Activated T-cell treated with anti-CD3 and anti-CD28 coated beads, Interleukin-2, amount 50 U/mL, for 72 hours (primary cell): ENCODE results near the gene DDB1. TPM values are rescaled to one million over a fixed set of nuclear protein-coding genes. Genes with fewer than 3 reads are reported as not detected.

Experiments used
- ATAC-seq, 2 donors: fragments of 150-1000 bp; cut with Tn5 transposase; replicated peaks in 1 of 2; 2 replicates each; pipeline ENCODE4 v1.10.0; 2021; ENCODE audit warnings: moderate library complexity in 2 of 2, mild to moderate bottlenecking in 1 of 2
- DNase-seq, 2 donors: peaks; one replicate each; pipeline ENCODE4 v3.0.0; 2021 to 2022; ENCODE audit warnings: mixed read lengths in 1 of 2
- H3K27ac Mint-ChIP-seq: one replicate; pipeline ENCODE4 v1.8.0; 2022; ENCODE audit warnings: mild to moderate bottlenecking, moderate library complexity, mixed read lengths
- H3K27me3 Mint-ChIP-seq: one replicate; pipeline ENCODE4 v1.8.0; 2022; ENCODE audit warnings: low read depth, mixed read lengths
- H3K36me3 Mint-ChIP-seq, 2 donors: one replicate each; pipeline ENCODE4 v1.8.0; 2022; ENCODE audit warnings: mixed read lengths in 2 of 2, mild to moderate bottlenecking in 1 of 2; ENCODE audit not compliant: insufficient read depth in 2 of 2
- H3K4me1 Mint-ChIP-seq: one replicate; pipeline ENCODE4 v1.8.0; 2022; ENCODE audit warnings: low read depth, mixed read lengths
- H3K4me3 Mint-ChIP-seq, 2 donors: one replicate each; pipeline ENCODE4 v1.8.0; 2022; ENCODE audit warnings: mild to moderate bottlenecking in 2 of 2, mixed read lengths in 2 of 2, moderate library complexity in 2 of 2
- H3K9me3 Mint-ChIP-seq, 2 donors: one replicate each; pipeline ENCODE4 v1.8.0; 2022; ENCODE audit warnings: mixed read lengths in 2 of 2
- total RNA-seq, 2 donors: library from RNA; stranded (reverse); gene quantifications; one replicate each; pipeline ENCODE4 v1.2.3, GENCODE V29; 2022

Gene DDB1
- total RNA-seq, 2 donors from 2014 or later, result 168 to 176 TPM

DNA sequence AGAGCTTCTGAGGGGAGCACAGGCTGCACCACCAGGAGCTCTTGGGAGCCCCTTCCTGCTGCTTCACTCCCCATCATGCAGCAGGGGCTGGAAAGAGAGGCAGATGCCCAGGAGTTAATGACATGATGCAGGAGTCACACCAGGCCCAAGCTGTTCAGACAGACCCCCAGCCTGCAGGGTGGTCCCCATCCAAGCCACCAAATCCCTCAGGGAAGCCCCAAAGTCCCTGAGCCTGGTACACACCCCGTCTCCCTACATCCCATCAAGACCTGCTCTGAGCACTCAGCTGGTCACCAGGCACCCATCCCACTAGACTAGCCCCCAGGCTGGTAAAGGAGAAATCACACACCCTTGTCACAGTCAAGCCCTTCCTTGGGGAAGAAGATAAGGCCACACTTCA lies 17.4 kb upstream of the DDB1 start:
- H3K4me1 Mint-ChIP-seq, result no peaks in the 10 kb centered on the region
- peaks cover 2 to 17% of the 10 kb centered on the region in 2 donors for H3K36me3 Mint-ChIP-seq
- no peak overlapping the region for H3K27ac Mint-ChIP-seq
- DNase-seq (no peak), ATAC-seq (no peak)
- H3K27me3 Mint-ChIP-seq, result no peaks in the 10 kb centered on the region
- H3K4me3 Mint-ChIP-seq, result no peak overlapping the region
- no peaks in the 10 kb centered on the region for H3K9me3 Mint-ChIP-seq

DNA sequence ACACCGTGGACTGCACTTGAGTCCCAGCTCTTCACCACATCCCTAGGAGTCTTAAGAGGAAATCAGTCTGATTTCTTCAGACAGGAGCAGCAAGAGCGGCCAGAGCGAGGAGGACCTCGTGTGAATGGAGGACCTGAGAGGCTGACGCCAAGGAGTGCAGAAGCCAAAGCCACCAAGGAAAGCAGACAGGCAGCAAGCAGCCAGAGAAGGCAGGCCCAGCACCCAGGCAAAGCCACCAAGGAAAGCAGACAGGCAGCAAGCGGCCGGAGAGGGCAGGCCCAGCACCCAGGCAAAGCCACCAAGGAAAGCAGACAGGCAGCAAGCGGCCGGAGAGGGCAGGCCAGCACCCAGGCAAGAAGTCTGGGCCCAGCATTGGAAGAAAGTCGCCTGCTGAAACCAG lies 17.0 kb upstream of the DDB1 start:
- ATAC-seq, result no peak
- Mint-ChIP-seq H3K27ac (no peak overlapping the region), H3K36me3 (peaks cover 2 to 15% of the 10 kb centered on the region in 2 donors), H3K4me1 (no peaks in the 10 kb centered on the region), H3K27me3 (no peaks in the 10 kb centered on the region), H3K9me3 (no peaks in the 10 kb centered on the region), H3K4me3 (no peak overlapping the region)
- DNase-seq, result no peak

DNA sequence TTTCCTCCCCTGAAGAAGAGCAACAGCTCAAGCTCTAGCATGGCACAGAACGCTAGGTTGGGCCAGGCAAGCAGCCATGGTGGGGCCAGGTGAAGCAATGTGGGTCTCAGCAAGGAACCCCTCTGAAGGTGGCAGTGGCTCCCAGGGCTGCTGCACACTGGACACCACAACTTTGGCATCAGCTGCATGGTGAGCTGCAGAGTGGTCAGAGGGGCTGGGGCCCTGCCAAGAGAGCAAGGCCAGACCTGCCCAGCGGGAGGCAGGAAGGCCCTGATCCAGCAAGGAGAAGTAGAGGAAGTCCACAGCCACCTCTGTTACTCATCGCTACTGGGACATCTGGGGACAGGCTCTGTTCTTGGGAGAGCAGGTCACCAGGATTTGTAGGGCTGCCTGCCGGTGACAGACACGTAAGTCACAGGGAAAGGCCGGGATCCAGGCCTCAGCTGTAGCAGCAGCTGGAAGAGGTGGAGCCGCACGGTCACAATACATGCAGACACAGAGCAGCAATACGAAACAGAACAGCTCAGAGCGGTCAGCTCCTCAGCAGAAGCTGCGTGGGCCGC lies 16.4 kb upstream of the DDB1 start:
- Mint-ChIP-seq H3K27me3 (no peaks in the 10 kb centered on the region), H3K27ac (no peak overlapping the region), H3K4me3 (no peak overlapping the region), H3K36me3 (peaks cover 2 to 15% of the 10 kb centered on the region in 2 donors), H3K9me3 (no peaks in the 10 kb centered on the region), H3K4me1 (no peaks in the 10 kb centered on the region)
- ATAC-seq (no peak), DNase-seq (no peak)

DNA sequence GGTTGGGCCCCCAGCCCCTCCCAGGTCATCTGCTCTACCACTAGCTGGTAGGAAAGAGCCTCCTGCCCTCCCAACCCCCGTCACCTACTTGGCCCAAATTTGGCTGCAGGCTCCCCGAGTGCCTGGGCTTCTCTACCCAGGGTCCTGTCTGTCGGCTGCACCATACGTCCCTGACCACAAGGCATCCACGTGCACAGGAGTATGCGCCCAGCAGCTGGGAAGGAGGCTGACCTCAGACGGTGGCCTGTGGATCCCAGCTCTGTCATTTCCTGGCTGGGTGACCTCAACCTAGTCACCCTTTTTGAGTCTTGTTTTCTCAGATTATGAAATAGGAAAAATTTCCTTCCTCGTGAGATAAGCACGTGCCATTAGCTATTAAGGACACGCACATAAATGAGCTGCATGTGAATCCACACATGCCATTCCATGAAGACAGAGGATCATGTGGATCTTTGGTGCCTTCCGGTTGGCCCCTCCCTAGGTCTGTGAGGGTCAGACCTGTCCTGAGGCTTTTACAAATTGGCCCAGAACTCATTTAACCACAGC lies 15.1 kb upstream of the DDB1 start:
- Mint-ChIP-seq H3K4me3 (no peak overlapping the region), H3K9me3 (no peaks in the 10 kb centered on the region), H3K36me3 (peaks cover 2 to 9% of the 10 kb centered on the region in 2 donors), H3K27me3 (no peaks in the 10 kb centered on the region), H3K27ac (no peak overlapping the region), H3K4me1 (no peaks in the 10 kb centered on the region)
- ATAC-seq, result no peak
- no peak for DNase-seq

DNA sequence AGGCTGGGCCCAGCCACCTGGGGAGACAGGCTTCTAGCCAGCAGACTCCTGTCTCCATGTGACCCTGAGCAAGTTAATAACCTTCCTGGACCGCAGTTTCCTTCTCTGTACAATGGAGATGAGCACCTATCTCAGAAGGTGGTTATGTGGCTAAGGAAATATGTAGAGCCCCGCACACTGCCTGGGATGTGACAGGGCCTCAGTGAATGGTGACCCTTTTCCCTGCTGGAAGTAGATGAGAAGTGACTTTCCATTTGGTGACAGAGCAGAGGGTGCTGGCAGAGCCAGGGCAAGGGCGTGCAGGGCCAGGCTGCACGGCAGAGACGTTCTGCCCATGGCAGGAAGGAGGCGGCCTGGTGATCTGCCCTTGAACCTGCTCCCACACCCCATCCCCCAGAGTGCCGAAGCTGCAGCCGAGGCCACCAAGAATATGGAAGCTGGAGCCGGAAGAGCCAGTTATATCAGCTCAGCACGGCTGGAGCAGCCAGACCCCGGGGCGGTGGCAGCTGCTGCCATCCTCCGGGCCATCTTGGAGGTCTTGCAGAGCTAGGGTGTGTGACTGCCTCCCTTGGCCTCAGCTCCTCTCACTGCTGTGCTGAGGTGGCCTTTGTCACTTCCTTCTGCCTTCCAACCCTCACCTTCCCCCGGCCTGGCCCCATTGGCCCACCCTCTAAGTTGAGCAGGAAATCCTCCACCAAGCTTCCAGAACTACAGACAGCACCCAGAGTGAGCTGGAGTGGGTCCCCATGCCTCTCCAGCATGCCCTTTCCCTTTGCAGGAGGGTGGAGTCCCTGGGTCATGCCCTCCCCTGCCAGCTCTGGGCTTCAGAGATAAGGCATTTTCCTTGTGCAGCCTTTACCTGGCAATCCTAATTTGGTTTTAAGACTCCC lies 13.3 kb upstream of the DDB1 start:
- H3K27ac Mint-ChIP-seq, result no peak overlapping the region
- H3K27me3 Mint-ChIP-seq, result no peaks in the 10 kb centered on the region
- no peak overlapping the region for H3K4me3 Mint-ChIP-seq
- no peak for ATAC-seq
- H3K4me1 Mint-ChIP-seq, result no peaks in the 10 kb centered on the region
- H3K9me3 Mint-ChIP-seq, result no peaks in the 10 kb centered on the region
- DNase-seq, result no peak
- H3K36me3 Mint-ChIP-seq, result peaks cover 0 to 7% of the 10 kb centered on the region in 2 donors

DNA sequence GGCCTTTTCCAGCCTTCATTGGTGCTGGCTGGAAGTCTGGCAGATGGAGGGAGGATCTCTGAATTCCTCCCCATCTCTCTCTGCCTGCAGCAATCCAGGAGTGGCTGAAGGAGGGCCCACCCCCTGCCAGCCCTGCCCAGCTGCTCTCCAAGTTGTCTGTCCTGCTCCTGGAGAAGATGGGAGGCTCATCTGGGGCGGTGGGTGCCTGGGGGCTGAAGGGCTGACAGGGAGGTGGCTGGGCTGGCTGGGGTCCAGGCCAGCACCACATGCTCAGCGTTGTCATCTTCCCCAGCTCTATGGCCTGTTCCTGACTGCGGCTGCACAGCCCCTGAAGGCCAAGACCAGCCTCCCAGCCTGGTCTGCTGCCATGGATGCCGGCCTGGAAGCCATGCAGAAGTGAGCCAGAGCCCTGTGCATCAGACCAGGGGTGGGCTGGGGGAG lies 12.3 kb upstream of the DDB1 start:
- Mint-ChIP-seq H3K36me3 (peaks cover 0 to 7% of the 10 kb centered on the region in 2 donors), H3K4me1 (no peaks in the 10 kb centered on the region), H3K27ac (no peak overlapping the region), H3K27me3 (no peaks in the 10 kb centered on the region), H3K4me3 (no peak overlapping the region), H3K9me3 (no peaks in the 10 kb centered on the region)
- DNase-seq (no peak), ATAC-seq (no peak)

DNA sequence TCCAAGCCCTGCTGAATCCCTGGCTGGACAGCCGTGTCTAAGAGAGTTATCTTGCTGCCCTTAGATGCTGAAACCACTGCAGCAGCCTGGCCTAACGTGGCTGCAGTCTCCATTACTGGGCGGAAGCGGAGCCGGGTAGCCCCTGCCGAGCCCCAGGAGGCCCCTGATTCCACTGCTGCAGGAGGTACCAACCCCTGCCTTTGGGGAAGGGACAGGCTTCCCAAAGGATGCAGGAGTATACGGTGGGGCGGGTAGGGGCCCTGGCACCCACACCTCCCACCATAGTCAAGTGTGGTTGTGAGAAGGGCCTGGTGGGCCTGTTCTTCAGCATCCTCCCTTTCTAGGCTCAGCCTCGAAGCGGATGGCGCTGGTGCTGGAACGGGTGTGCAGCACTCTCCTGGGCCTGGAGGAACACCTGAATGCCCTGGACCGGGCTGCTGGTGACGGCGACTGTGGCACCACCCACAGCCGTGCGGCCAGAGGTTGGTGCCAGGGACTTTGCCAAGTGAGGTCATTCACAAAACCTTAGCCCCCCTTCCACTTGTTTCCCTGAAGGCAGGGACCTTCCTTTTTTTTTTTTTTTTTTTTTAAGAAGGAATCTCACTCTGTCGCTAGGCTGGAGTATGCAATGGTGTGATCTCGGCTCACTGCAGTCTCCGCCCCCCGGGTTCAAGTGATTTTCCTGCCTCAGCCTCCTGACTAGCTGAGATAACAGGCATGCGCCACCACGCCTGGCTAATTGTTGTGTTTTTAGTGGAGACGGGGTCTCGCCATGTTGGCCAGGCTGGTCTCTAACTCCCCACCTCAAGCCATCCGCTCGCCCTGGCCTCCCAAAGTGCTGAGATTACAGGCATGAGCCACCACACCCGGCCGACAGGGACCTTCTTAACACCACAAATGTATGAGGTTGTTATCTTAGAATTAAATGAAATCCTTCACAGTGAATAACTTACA lies 11.2 kb upstream of the DDB1 start:
- Mint-ChIP-seq H3K4me1 (no peaks in the 10 kb centered on the region), H3K9me3 (no peaks in the 10 kb centered on the region), H3K4me3 (no peak overlapping the region), H3K36me3 (peaks cover 0 to 6% of the 10 kb centered on the region in 2 donors), H3K27ac (no peak overlapping the region), H3K27me3 (no peaks in the 10 kb centered on the region)
- ATAC-seq (no peak), DNase-seq (no peak)

DNA sequence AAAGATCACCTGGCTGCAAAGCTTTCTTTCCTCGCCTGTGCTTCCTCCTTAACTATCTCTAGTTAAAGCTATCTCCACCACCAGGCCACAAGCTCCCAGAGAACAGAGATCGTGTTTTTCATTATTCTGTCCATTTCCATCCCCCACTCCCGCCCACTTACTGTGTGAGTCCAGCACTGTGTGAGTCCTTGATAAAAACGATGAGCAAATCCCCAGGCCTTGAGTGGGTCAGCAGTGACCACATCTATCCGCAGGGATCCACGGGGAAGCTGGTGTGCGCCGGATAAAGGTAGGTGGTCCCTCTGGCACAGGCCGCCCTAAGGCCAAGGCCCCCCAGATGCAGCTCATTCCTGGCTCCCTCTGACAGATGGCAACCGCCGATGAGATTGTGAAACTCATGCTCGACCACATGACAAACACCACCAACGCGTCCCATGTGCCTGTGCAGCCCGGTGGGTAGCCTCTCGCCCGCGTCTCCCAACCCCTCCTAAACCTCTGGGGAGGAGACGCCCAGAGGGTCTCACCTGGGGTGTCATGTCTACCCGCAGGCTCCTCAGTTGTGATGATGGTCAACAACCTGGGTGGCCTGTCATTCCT lies 9.4 kb upstream of the DDB1 start:
- Mint-ChIP-seq H3K36me3 (peaks cover 0 to 4% of the 10 kb centered on the region in 2 donors), H3K27me3 (no peaks in the 10 kb centered on the region), H3K27ac (no peak overlapping the region), H3K9me3 (no peaks in the 10 kb centered on the region), H3K4me1 (no peaks in the 10 kb centered on the region), H3K4me3 (no peak overlapping the region)
- DNase-seq (no peak), ATAC-seq (no peak)

DNA sequence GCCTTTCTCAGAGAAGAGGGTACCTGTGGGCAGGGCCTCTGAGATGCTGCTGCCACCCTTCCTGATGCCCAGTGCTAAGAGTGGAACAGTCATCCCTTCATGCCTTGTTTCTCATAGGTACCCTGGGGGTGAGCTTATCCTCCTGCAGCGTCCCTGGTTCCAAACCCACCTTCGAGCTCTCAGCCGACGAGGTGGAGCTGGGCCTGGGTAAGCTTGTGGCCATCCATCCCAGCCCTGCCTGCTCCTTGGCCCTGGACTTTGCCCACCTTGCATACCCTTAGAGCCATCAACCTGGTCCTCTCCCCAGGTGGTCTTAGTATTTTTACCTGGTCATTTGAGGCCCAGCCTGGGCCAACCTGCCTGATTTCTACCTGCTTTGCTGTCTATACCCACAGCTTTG lies 8.8 kb upstream of the DDB1 start:
- Mint-ChIP-seq H3K36me3 (peaks cover 0 to 4% of the 10 kb centered on the region in 2 donors), H3K4me1 (peaks cover 5% of the 10 kb centered on the region), H3K27ac (no peak overlapping the region), H3K9me3 (no peaks in the 10 kb centered on the region), H3K27me3 (no peaks in the 10 kb centered on the region), H3K4me3 (no peak overlapping the region)
- DNase-seq (no peak), ATAC-seq (no peak)

DNA sequence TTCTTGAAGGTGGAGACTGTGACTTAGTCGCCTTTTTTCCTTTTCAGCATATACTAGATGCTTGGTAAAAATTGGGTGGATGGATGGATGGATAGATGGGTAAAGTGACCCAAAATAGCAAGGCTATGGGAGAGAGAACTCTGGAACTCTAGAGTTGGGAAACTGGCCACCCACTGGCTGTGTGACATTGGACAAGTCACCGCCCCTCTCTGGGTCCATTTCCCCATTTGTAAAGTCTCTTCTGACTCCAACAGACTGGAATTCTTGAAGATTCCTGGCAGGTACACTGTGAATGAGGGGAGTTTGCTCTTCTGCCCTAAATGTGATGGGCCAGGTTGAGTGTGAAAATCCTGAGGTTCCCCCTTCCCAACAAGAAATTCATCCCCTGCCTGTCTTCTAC lies 8.1 kb upstream of the DDB1 start:
- Mint-ChIP-seq H3K4me3 (no peak overlapping the region), H3K9me3 (no peaks in the 10 kb centered on the region), H3K36me3 (peaks cover 0 to 4% of the 10 kb centered on the region in 2 donors), H3K4me1 (peaks cover 12% of the 10 kb centered on the region), H3K27ac (no peak overlapping the region), H3K27me3 (no peaks in the 10 kb centered on the region)
- DNase-seq (no peak), ATAC-seq (no peak)

DNA sequence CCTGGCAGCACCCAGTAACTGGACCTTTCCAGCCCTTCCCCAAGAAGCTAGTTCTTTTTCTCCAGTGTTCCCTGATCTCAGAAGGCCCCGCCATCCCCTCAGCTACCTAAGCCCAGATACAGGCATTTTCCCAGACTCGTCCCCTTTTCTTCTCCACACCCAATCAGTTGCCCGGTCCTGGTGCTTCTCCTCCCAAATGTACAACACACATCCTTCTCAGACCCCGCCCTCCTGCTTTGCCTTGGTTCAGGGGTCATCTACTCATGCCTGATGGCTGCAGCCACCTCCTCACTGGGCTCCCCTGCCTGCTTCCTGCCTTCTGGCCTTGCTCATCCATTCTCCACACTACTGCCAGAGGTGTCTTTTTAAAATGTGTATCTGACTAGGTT lies 6.6 kb upstream of the DDB1 start:
- no peak overlapping the region for H3K4me3 Mint-ChIP-seq
- no peak for DNase-seq
- H3K9me3 Mint-ChIP-seq, result no peaks in the 10 kb centered on the region
- peaks cover 0 to 4% of the 10 kb centered on the region in 2 donors for H3K36me3 Mint-ChIP-seq
- no peaks in the 10 kb centered on the region for H3K27me3 Mint-ChIP-seq
- no peak overlapping the region for H3K27ac Mint-ChIP-seq
- peaks cover 27% of the 10 kb centered on the region for H3K4me1 Mint-ChIP-seq
- no peak for ATAC-seq

DNA sequence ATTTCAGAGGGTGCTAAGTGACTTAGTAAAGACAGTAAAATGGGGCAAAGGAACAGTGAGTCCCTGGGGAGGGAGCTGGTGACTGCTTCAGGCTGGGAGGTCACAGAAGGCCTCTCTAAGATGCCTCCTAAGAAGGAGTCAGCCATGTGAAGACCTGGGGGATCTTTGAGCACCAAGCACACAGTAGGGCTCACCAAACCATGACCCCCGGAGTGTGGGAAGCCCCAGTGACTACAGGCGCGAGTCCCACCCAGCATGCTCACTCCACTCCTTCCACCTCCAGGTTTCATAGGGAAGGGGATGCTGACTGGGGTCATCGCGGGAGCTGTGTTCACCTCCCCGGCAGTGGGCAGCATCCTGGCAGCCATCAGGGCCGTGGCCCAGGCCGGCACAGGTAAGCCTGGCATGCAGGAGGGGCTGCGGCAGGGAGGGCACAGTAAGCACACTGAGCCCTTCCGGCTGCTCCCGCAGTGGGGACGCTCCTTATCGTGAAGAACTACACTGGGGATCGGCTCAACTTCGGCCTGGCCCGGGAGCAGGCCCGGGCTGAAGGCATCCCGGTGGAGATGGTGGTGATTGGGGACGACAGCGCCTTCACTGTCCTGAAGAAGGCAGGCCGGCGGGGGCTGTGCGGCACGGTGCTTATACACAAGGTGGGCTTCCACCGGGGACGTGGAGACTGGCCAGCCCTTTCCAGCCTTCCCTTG lies 6.0 kb upstream of the DDB1 start:
- Mint-ChIP-seq H3K9me3 (no peaks in the 10 kb centered on the region), H3K4me3 (no peak overlapping the region), H3K4me1 (peaks cover 33% of the 10 kb centered on the region), H3K27ac (no peak overlapping the region), H3K27me3 (no peaks in the 10 kb centered on the region), H3K36me3 (peaks cover 0 to 4% of the 10 kb centered on the region in 2 donors)
- DNase-seq, result no peak
- no peak for ATAC-seq
